HCT116 (cell line): Measurements from ENCODE around the gene TTR. TPM values are rescaled to one million over a fixed set of nuclear protein-coding genes. Genes with fewer than 3 reads are reported as not detected.

ENCODE experiments used
- ATAC-seq: fragments of 200-7000 bp; cut with Tn5 transposase; 2 replicates; pipeline ENCODE4 v1.9.1; 2020; ENCODE audit warnings: mild to moderate bottlenecking, moderate library complexity
- BruUV-seq: library from RNA; stranded (reverse); fragments of 400-500 nt; replicated peaks from 2 replicates; lab custom pipeline; 2021; lab: Mats Ljungman, UMichigan
- CTCF ChIA-PET: fragments of 300-600 bp; sonication (Branson Sonifier 250); formaldehyde crosslinking; loops from one replicate; lab custom pipeline; 2021; ENCODE audit warnings: antibody characterized with exemption; lab: Charles Lee
- POLR2A ChIA-PET: fragments of 300-600, 350-600 bp; sonication (Branson Sonifier 250); formaldehyde crosslinking; loops from one replicate; lab custom pipeline; 2021; ENCODE audit warnings: antibody characterized with exemption; lab: Charles Lee
- RAD21 ChIA-PET, 2 experiments: fragments of 300-600 bp; sonication (Branson Sonifier 250); formaldehyde crosslinking; loops; one replicate each; lab custom pipeline; 2023; ENCODE audit warnings: low total read pairs in 2 of 2; ENCODE audit not compliant: uncharacterized antibody in 2 of 2, unreplicated experiment in 2 of 2, low non-redundant PET in 1 of 2; lab: Charles Lee
- DNase-seq: peaks from one replicate; pipeline ENCODE4 v3.0.0-alpha.2; 2010; ENCODE audit warnings: low read depth, low spot score
- H2AFZ ChIP-seq: fragments of 200-600 bp; shearing (Covaris generic), sonication (generic); 2 replicates; pipeline ENCODE4 v1.6.1; 2017; ENCODE audit warnings: low read depth, mixed run types, mixed read lengths, antibody characterized with exemption, low read length; ENCODE audit not compliant: poor library complexity, severe bottlenecking
- H3K27ac ChIP-seq: 2 replicates; pipeline ENCODE4 v1.5.1; 2012; ENCODE audit warnings: low read depth, low read length
- H3K27me3 ChIP-seq: fragments of 200-600 bp; sonication (generic); 2 replicates; pipeline ENCODE4 v1.6.1; 2016; ENCODE audit warnings: mixed run types, low read length, mixed read lengths; ENCODE audit not compliant: insufficient read depth
- H3K36me3 ChIP-seq, 2 experiments: fragments of 200-500 bp in 1 of 2; fragments of 200-600 bp in 1 of 2; sonication (Bioruptor generic) in 1 of 2; sonication (generic) in 1 of 2; 2 replicates each; pipeline versions ENCODE4 v1.5.1 to v1.6.1; 2014 to 2016; ENCODE audit warnings: low read length in 2 of 2, inconsistent platforms in 1 of 2, mixed read lengths in 1 of 2, mixed run types in 1 of 2; ENCODE audit not compliant: insufficient read depth in 2 of 2, control insufficient read depth in 1 of 2
- H3K4me1 ChIP-seq, 2 experiments: fragments of 200-600 bp in 1 of 2; sonication (generic) in 1 of 2; 2 replicates each; pipeline versions ENCODE4 v1.5.1 to v1.6.1; 2012 to 2017; ENCODE audit warnings: low read length in 2 of 2, inconsistent platforms in 1 of 2, mild to moderate bottlenecking in 1 of 2, mixed read lengths in 1 of 2, mixed run types in 1 of 2, moderate library complexity in 1 of 2; ENCODE audit not compliant: insufficient read depth in 2 of 2, control insufficient read depth in 1 of 2
- H3K4me2 ChIP-seq: fragments of 200-600 bp; sonication (generic); 2 replicates; pipeline ENCODE4 v1.6.1; 2017; ENCODE audit warnings: mixed run types, low read length, mixed read lengths
- H3K4me3 ChIP-seq, 2 experiments: fragments of 200-600 bp in 1 of 2; sonication (generic) in 1 of 2; replicated peaks in 1 of 2; 2 replicates each; pipeline ENCODE4 v1.5.1; 2011 to 2016; ENCODE audit warnings: low read length in 2 of 2, control low read depth in 1 of 2, low read depth in 1 of 2, mild to moderate bottlenecking in 1 of 2, mixed read lengths in 1 of 2, mixed run types in 1 of 2
- H3K79me2 ChIP-seq: fragments of 200-600 bp; sonication (generic); 2 replicates; pipeline ENCODE4 v1.6.1; 2017; ENCODE audit warnings: mild to moderate bottlenecking, mixed run types, low read length, moderate library complexity, mixed read lengths; ENCODE audit not compliant: insufficient read depth
- H3K9ac ChIP-seq: fragments of 200-600 bp; sonication (generic); 2 replicates; pipeline ENCODE4 v1.6.1; 2016; ENCODE audit warnings: low read length, mixed read lengths
- H3K9me2 ChIP-seq: fragments of 200-600 bp; sonication (generic), shearing (Covaris generic); 2 replicates; pipeline ENCODE4 v1.6.1; 2017; ENCODE audit warnings: mixed run types, mild to moderate bottlenecking, moderate library complexity; ENCODE audit not compliant: insufficient read depth
- H3K9me3 ChIP-seq, 2 experiments: fragments of 200-500 bp in 1 of 2; fragments of 200-600 bp in 1 of 2; sonication (Bioruptor generic) in 1 of 2; sonication (generic) in 1 of 2; 2 replicates each; pipeline ENCODE4 v1.6.1; 2014 to 2017; ENCODE audit warnings: low read length in 2 of 2, mixed read lengths in 2 of 2, inconsistent platforms in 1 of 2, low read depth in 1 of 2, mild to moderate bottlenecking in 1 of 2, mixed run types in 1 of 2, moderate library complexity in 1 of 2; ENCODE audit not compliant: control insufficient read depth in 1 of 2, insufficient read depth in 1 of 2
- H4K20me1 ChIP-seq: fragments of 200-600 bp; sonication (generic), shearing (Covaris generic); 2 replicates; pipeline ENCODE4 v1.6.1; 2017; ENCODE audit warnings: mixed run types, mild to moderate bottlenecking, moderate library complexity; ENCODE audit not compliant: insufficient read depth
- CBX3 ChIP-seq: IDR thresholded peaks from 2 replicates; pipeline ENCODE4 v1.6.1; 2012; ENCODE audit warnings: low read depth
- CEBPB ChIP-seq: IDR thresholded peaks from 2 replicates; pipeline ENCODE4 v1.6.1; 2012; ENCODE audit warnings: low read depth
- EZH2phosphoT487 ChIP-seq: fragments of 200-600 bp; IDR thresholded peaks from 2 replicates; pipeline ENCODE4 v1.6.1; 2018; ENCODE audit warnings: antibody characterized with exemption, borderline replicate concordance
- FOSL1 ChIP-seq: IDR thresholded peaks from 2 replicates; pipeline ENCODE4 v1.6.1; 2012; ENCODE audit warnings: low read depth
- SRF ChIP-seq: IDR thresholded peaks from 2 replicates; pipeline ENCODE4 v1.6.1; 2012; ENCODE audit warnings: low read depth
- TCF7L2 ChIP-seq: IDR thresholded peaks from 2 replicates; pipeline ENCODE4 v1.7.0; 2011; ENCODE audit warnings: borderline replicate concordance, inconsistent platforms; ENCODE audit not compliant: insufficient read depth, insufficient read length; ENCODE audit errors: extremely low read depth
- YY1 ChIP-seq: IDR thresholded peaks from 2 replicates; pipeline ENCODE4 v1.6.1; 2011; ENCODE audit warnings: low read length, low read depth, moderate library complexity, mild to moderate bottlenecking; ENCODE audit not compliant: insufficient replicate concordance; ENCODE audit errors: extremely low read depth
- ZNF274 ChIP-seq: fragments of 200-500 bp; sonication (Bioruptor generic); IDR thresholded peaks from 2 replicates; pipeline ENCODE4 v1.6.1; 2014; ENCODE audit warnings: mild to moderate bottlenecking, low read depth, low read length, inconsistent platforms
- intact Hi-C: fragments of 100-400 bp; cut with micrococcal nuclease; formaldehyde crosslinking; loops from 2 replicates; pipeline ENCODE4 v1.10.0; 2022
- total RNA-seq: library from RNA; stranded (reverse); gene quantifications from one replicate; pipeline ENCODE4 v1.2.1, GENCODE V29; 2021; ENCODE audit not compliant: unreplicated experiment
- TF ChIP-seq, protein P1 (sequence below): IDR thresholded peaks from 2 replicates; pipeline ENCODE4 v1.6.1; 2011; ENCODE audit warnings: mild to moderate bottlenecking, low read length, moderate library complexity; ENCODE audit not compliant: insufficient replicate concordance; ENCODE audit errors: extremely low read depth
- TF ChIP-seq, protein P2 (sequence below): IDR thresholded peaks from 2 replicates; pipeline ENCODE4 v1.6.1; 2012
- TF ChIP-seq, protein P3 (sequence below): IDR thresholded peaks from 2 replicates; pipeline ENCODE4 v1.6.1; 2012; ENCODE audit warnings: low read depth

TTR gene
- total RNA-seq, 1 experiment from 2014 or later, result 1.2 TPM

DNA sequence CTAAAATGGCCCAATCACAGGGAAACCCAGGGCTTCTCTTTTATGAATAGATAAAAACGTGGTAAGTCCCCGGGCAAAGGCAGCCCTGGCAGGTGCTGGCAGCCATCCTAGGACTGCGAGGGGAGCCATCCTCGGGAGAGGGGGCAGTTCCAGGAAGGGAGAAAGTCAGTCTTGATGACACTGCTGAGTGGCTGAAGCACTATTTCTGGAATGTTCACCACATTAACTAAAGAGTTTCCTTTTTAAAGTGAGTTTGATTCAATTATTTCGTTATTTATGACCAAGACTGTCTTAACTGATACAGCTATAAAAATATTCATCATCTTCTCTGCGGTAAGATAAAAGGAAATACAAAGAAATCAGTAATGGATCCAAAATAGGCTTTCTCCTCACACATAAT, 20.4 kb downstream of the TTR start:
- H3K9me2 ChIP-seq, result no peaks in the 10 kb centered on the region
- no peak for DNase-seq
- intact Hi-C loops, result no loop called here
- H3K4me2 ChIP-seq, result no peak overlapping the region
- H3K79me2 ChIP-seq, result no peaks in the 10 kb centered on the region
- POLR2A ChIA-PET, result no interaction called here
- no peak overlapping the region for H3K4me3 ChIP-seq
- no peaks in the 10 kb centered on the region for H3K27me3 ChIP-seq
- H3K9me3 ChIP-seq, result no peaks in the 10 kb centered on the region
- TF ChIP-seq FOSL1, result no peak
- TF ChIP-seq, protein P1, sequence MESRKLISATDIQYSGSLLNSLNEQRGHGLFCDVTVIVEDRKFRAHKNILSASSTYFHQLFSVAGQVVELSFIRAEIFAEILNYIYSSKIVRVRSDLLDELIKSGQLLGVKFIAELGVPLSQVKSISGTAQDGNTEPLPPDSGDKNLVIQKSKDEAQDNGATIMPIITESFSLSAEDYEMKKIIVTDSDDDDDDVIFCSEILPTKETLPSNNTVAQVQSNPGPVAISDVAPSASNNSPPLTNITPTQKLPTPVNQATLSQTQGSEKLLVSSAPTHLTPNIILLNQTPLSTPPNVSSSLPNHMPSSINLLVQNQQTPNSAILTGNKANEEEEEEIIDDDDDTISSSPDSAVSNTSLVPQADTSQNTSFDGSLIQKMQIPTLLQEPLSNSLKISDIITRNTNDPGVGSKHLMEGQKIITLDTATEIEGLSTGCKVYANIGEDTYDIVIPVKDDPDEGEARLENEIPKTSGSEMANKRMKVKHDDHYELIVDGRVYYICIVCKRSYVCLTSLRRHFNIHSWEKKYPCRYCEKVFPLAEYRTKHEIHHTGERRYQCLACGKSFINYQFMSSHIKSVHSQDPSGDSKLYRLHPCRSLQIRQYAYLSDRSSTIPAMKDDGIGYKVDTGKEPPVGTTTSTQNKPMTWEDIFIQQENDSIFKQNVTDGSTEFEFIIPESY, result no peak
- TF ChIP-seq, protein P2, sequence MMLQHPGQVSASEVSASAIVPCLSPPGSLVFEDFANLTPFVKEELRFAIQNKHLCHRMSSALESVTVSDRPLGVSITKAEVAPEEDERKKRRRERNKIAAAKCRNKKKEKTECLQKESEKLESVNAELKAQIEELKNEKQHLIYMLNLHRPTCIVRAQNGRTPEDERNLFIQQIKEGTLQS, result no peak
- TF ChIP-seq ZNF274, result no peak
- no peak for TF ChIP-seq YY1
- no peak for TF ChIP-seq TCF7L2
- no peak for TF ChIP-seq EZH2phosphoT487
- no peak for TF ChIP-seq CEBPB
- TF ChIP-seq, protein P3, sequence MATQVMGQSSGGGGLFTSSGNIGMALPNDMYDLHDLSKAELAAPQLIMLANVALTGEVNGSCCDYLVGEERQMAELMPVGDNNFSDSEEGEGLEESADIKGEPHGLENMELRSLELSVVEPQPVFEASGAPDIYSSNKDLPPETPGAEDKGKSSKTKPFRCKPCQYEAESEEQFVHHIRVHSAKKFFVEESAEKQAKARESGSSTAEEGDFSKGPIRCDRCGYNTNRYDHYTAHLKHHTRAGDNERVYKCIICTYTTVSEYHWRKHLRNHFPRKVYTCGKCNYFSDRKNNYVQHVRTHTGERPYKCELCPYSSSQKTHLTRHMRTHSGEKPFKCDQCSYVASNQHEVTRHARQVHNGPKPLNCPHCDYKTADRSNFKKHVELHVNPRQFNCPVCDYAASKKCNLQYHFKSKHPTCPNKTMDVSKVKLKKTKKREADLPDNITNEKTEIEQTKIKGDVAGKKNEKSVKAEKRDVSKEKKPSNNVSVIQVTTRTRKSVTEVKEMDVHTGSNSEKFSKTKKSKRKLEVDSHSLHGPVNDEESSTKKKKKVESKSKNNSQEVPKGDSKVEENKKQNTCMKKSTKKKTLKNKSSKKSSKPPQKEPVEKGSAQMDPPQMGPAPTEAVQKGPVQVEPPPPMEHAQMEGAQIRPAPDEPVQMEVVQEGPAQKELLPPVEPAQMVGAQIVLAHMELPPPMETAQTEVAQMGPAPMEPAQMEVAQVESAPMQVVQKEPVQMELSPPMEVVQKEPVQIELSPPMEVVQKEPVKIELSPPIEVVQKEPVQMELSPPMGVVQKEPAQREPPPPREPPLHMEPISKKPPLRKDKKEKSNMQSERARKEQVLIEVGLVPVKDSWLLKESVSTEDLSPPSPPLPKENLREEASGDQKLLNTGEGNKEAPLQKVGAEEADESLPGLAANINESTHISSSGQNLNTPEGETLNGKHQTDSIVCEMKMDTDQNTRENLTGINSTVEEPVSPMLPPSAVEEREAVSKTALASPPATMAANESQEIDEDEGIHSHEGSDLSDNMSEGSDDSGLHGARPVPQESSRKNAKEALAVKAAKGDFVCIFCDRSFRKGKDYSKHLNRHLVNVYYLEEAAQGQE, result no peak
- TF ChIP-seq CBX3, result no peak
- no peak for TF ChIP-seq SRF
- TF ChIP-seq, all 23 proteins: peak for 0
- Histone ChIP-seq H3K9ac (no peak overlapping the region), H3K27ac (no peak overlapping the region), H4K20me1 (no peaks in the 10 kb centered on the region), H3K36me3 (no peaks in the 10 kb centered on the region), H2AFZ (no peak overlapping the region), H3K4me1 (0 out of 4 replicates have a peak, but pooled peaks cover 0 to 5% of the 10 kb centered on the region in 2 experiments)
- ChIA-PET CTCF (no interaction called here), RAD21 (no interaction called here)
- BruUV-seq, result no TSS peak
- no peak for ATAC-seq
